Spleen (tissue), 11 donors: ENCODE results near the gene AFAP1L2. TPM values are rescaled to one million over a fixed set of nuclear protein-coding genes. Genes with fewer than 3 reads are reported as not detected.

Source experiments
- DNase-seq: peaks from one replicate; pipeline ENCODE4 v3.0.0-alpha.2; 2020
- H3K27ac ChIP-seq, 8 donors: fragments of 200-600 bp; sonication (generic) in 7 of 8; 1 replicate in 4 of 8; 2 replicates in 4 of 8; pipeline versions ENCODE4 v1.5.0 to v1.8.0; 2016 to 2021; ENCODE audit warnings: inconsistent platforms in 4 of 8, mild to moderate bottlenecking in 4 of 8, moderate library complexity in 1 of 8
- H3K27me3 ChIP-seq, 7 donors: fragments of 200-600 bp; sonication (generic) in 6 of 7; replicated peaks in 1 of 7; 1 replicate in 4 of 7; 2 replicates in 3 of 7; pipeline versions ENCODE4 v1.5.0 to v1.8.0; 2016 to 2021; ENCODE audit warnings: inconsistent platforms in 3 of 7, mild to moderate bottlenecking in 1 of 7
- H3K36me3 ChIP-seq, 6 donors: fragments of 200-600 bp; sonication (generic) in 5 of 6; 1 replicate in 4 of 6; 2 replicates in 2 of 6; pipeline versions ENCODE4 v1.5.0 to v1.8.0; 2016 to 2021; ENCODE audit warnings: inconsistent platforms in 2 of 6
- H3K4me1 ChIP-seq, 6 donors: fragments of 200-600 bp; sonication (generic) in 5 of 6; 1 replicate in 3 of 6; 2 replicates in 3 of 6; pipeline versions ENCODE4 v1.5.0 to v1.8.0; 2016 to 2021; ENCODE audit warnings: inconsistent platforms in 3 of 6
- H3K4me3 ChIP-seq, 8 donors: fragments of 200-600 bp; sonication (generic) in 7 of 8; 1 replicate in 4 of 8; 2 replicates in 4 of 8; pipeline versions ENCODE4 v1.5.0 to v1.8.0; 2016 to 2021; ENCODE audit warnings: inconsistent platforms in 4 of 8, mild to moderate bottlenecking in 4 of 8, moderate library complexity in 2 of 8
- H3K9me3 ChIP-seq, 8 donors: fragments of 200-600 bp; sonication (generic) in 7 of 8; 1 replicate in 4 of 8; 2 replicates in 4 of 8; pipeline versions ENCODE4 v1.5.0 to v1.8.0; 2016 to 2021; ENCODE audit warnings: inconsistent platforms in 4 of 8
- CTCF ChIP-seq, 11 experiments: fragments of 200-600 bp in 7 of 11; fragments of 450-650 bp in 4 of 11; sonication (generic) in 4 of 11; IDR thresholded peaks in 8 of 11; conservative IDR thresholded peaks in 3 of 11; 1 replicate in 7 of 11; 2 replicates in 4 of 11; pipeline versions ENCODE4 v1.4.0 to v1.8.0; 2016 to 2021; ENCODE audit warnings: antibody characterized with exemption in 11 of 11, inconsistent platforms in 4 of 11, mild to moderate bottlenecking in 1 of 11
- POLR2A ChIP-seq, 3 donors: fragments of 450-650 bp; IDR thresholded peaks; one replicate each; pipeline ENCODE4 v1.5.1; 2017; ENCODE audit warnings: antibody characterized with exemption in 3 of 3, mild to moderate bottlenecking in 1 of 3
- POLR2AphosphoS5 ChIP-seq, 3 donors: sonication (generic); formaldehyde crosslinking; IDR thresholded peaks; one replicate each; pipeline ENCODE4 v1.5.1; 2017; ENCODE audit warnings: antibody characterized with exemption in 3 of 3
- WGBS, 5 donors: extraction: QIAGEN DNeasy Blood & Tissue Kit in 3 of 5; methylation state at CpG; one replicate each; pipeline versions ENCODE4 v1.1.5 to v1.1.7; 2013 to 2018; 5-methylcytosine and 5-hydroxymethylcytosine counted together
- intact Hi-C: fragments of 100-400 bp; cut with DNase I; formaldehyde crosslinking; loops from one replicate; pipeline ENCODE4 v1.15.0; 2023; ENCODE audit warnings: low total_unique reads
- polyA plus RNA-seq, 3 donors: library from polyadenylated mRNA; stranded (reverse); fragments of 200-250 nt; gene quantifications; one replicate each; pipeline ENCODE4 v1.2.1, GENCODE V29; 2013
- total RNA-seq, 7 donors: library from RNA; depleted of rRNA in 3 of 7; stranded (reverse); fragments of >200 nt in 3 of 7; fragmentation: NEBNext Ultra II Directional in 4 of 7; extraction: Animal tissue kit (Norgen Biotek cat#: 25700) in 4 of 7; gene quantifications; one replicate each; pipeline versions ENCODE4 v1.1.0 to v1.2.1, GENCODE V29; 2016 to 2021
- donor health status: healthy with polysubstance abuse.
- donor health status: DM: no; HTN: no; CAD: no; lungs with moderate emphysema.
- donor health status: DM: no; HTN: no; CAD: no.
- donor health status: Bipolar disorder and iron deficiency.
- donor health status: healthy.
- donor health status: DM: no; HTN: no; CAD: no.
- donor health status: DM: yes; HTN: yes; CAD: no.

The AFAP1L2 gene
- total and polyA plus RNA-seq, 10 donors: 18.3 to 273 (median 180) TPM

GRCh38 chr10:114311496-114312209 lies 92.6 kb downstream of the AFAP1L2 start:
- no peaks in the 10 kb centered on the region for H3K27me3 ChIP-seq
- H3K27ac ChIP-seq: peak overlapping the region in 2 of 8 donors; percentile 33 to 55
- TF ChIP-seq POLR2A (IDR thresholded peaks at IDR 0.05) (no peak), POLR2AphosphoS5 (IDR thresholded peaks at IDR 0.05) (no peak), CTCF (IDR thresholded peaks at IDR 0.05 in 8 of 11, conservative IDR thresholded peaks at IDR 0.05 in 3 of 11) (no peak)
- peaks cover 0 to 24% (median 3%) of the 10 kb centered on the region in 6 donors for H3K4me1 ChIP-seq
- H3K36me3 ChIP-seq: peaks cover 0 to 82% (median 17%) of the 10 kb centered on the region in 6 donors
- no peak overlapping the region for H3K4me3 ChIP-seq
- 77 to 86% (median 81%) methylated on average over 12 to 13 of the region's 13 CpGs for WGBS, 5 donors
- no peaks in the 10 kb centered on the region for H3K9me3 ChIP-seq
- intact Hi-C loops: no loop called here
- DNase-seq: peak; percentile 55

- no peaks in the 10 kb centered on the region for H3K27me3 ChIP-seq
- H3K4me3 ChIP-seq: no peak overlapping the region
- peak; percentile 58 for DNase-seq
- no peak for TF ChIP-seq POLR2A (IDR thresholded peaks at IDR 0.05)
- TF ChIP-seq CTCF (IDR thresholded peaks at IDR 0.05 in 8 of 11, conservative IDR thresholded peaks at IDR 0.05 in 3 of 11): no peak
- TF ChIP-seq POLR2AphosphoS5 (IDR thresholded peaks at IDR 0.05): no peak
- peak overlapping the region in 3 of 8 donors; percentile 33 to 55 (median 33) for H3K27ac ChIP-seq
- intact Hi-C loops: no loop called here
- H3K36me3 ChIP-seq: peaks cover 0 to 85% (median 17%) of the 10 kb centered on the region in 6 donors
- H3K4me1 ChIP-seq: peaks cover 0 to 23% (median 3%) of the 10 kb centered on the region in 6 donors
- no peaks in the 10 kb centered on the region for H3K9me3 ChIP-seq
- WGBS, 5 donors: 71 to 93% (median 77%) methylated on average over 3 to 6 of the region's 6 CpGs
Observed at GRCh38 chr10:114311023-114311422, 93.3 kb downstream of the AFAP1L2 start.

- no peaks in the 10 kb centered on the region for H3K27me3 ChIP-seq
- H3K36me3 ChIP-seq: peaks cover 0 to 79% (median 17%) of the 10 kb centered on the region in 6 donors
- peaks cover 0 to 19% (median 1%) of the 10 kb centered on the region in 6 donors for H3K4me1 ChIP-seq
- 72 to 90% (median 78%) methylated on average over 6 to 10 of the region's 10 CpGs for WGBS, 5 donors
- DNase-seq: peak; percentile 43
- H3K4me3 ChIP-seq: no peak overlapping the region
- no peaks in the 10 kb centered on the region for H3K9me3 ChIP-seq
- H3K27ac ChIP-seq: peak overlapping the region in 5 of 8 donors; percentile 0 to 55 (median 33)
- TF ChIP-seq POLR2AphosphoS5 (IDR thresholded peaks at IDR 0.05) (peak in 2 of 3 donors; percentile 15 to 49), POLR2A (IDR thresholded peaks at IDR 0.05) (no peak)
- intact Hi-C loops: no loop called here
Observed at GRCh38 chr10:114310346-114310745, 94.0 kb downstream of the AFAP1L2 start.

GRCh38 chr10:114309364-114309651 lies 95.0 kb downstream of the AFAP1L2 start:
- peak overlapping the region in 3 of 8 donors; percentile 25 to 41 (median 38) for H3K27ac ChIP-seq
- intact Hi-C loops: loop anchor here (10.0 kb wide), 1 partner anchor 145 kb away; no protein-coding TSS in a partner anchor
- H3K4me3 ChIP-seq: no peak overlapping the region
- peaks cover 2 to 28% (median 7%) of the 10 kb centered on the region in 6 donors for H3K4me1 ChIP-seq
- H3K27me3 ChIP-seq: no peaks in the 10 kb centered on the region
- peaks cover 0 to 77% (median 17%) of the 10 kb centered on the region in 6 donors for H3K36me3 ChIP-seq
- TF ChIP-seq POLR2AphosphoS5 (IDR thresholded peaks at IDR 0.05) (no peak), POLR2A (IDR thresholded peaks at IDR 0.05) (no peak), CTCF (IDR thresholded peaks at IDR 0.05 in 8 of 11, conservative IDR thresholded peaks at IDR 0.05 in 3 of 11) (no peak)
- DNase-seq: peak; percentile 37
- H3K9me3 ChIP-seq: no peaks in the 10 kb centered on the region
- WGBS, 5 donors: 54 to 81% (median 70%) methylated on average over 3 of the region's 3 CpGs
